ENCODE data around the gene TUBGCP3. TPM values are rescaled to one million over a fixed set of nuclear protein-coding genes. Genes with fewer than 3 reads are reported as not detected.

The TUBGCP3 gene
- total and polyA plus RNA-seq, 9 of the 15 experiments (the other 6 are each of a cell fraction or from before 2014, with no cell fraction given) = 3.0 to 24.8 (median 15.2) TPM

DNA sequence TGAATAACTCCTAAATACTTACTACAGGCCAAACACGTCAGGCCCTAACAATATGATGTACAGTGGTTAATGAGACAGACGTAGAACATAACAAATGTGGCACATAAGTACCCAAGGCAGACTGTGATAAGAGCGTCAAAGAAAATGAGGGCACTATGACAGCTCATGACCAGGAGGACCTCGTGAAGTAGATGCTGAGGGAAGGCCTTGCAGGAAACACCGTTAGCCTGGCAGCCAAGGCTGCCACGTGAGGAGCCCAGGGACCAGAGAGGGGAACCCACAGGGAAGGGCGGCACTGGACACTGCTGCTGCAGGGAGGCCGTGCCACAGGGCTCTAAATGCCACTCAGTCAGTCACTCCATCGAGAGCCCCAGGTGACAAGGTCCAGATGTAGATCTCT, 5.7 kb downstream of the TUBGCP3 start (continued):
- TF ChIP-seq ZNF609 (CRISPR knock-in tag; IDR thresholded peaks at IDR 0.05; ENCODE audit: borderline replicate concordance) (no peak), ZNF717 (CRISPR knock-in tag; IDR thresholded peaks at IDR 0.05) (no peak), ARNT (IDR thresholded peaks at IDR 0.05) (no peak), TRIM25 (IDR thresholded peaks at IDR 0.05; ENCODE audit: borderline replicate concordance) (no peak)
